Naive B cell (primary cell): Measurements from ENCODE around the gene VANGL1. TPM values are rescaled to one million over a fixed set of nuclear protein-coding genes. Genes with fewer than 3 reads are reported as not detected.

Experiments used
- ATAC-seq, 2 donors: fragments of 150-1000 bp; cut with Tn5 transposase; 2 replicates each; pipeline ENCODE4 v1.10.0; 2021; ENCODE audit warnings: low read depth in 2 of 2, mild to moderate bottlenecking in 2 of 2, moderate library complexity in 2 of 2
- DNase-seq: peaks from one replicate; pipeline ENCODE4 v3.0.0; 2022
- H3K27ac Mint-ChIP-seq, 6 donors: one replicate each; pipeline ENCODE4 v1.8.0; 2020 to 2022; ENCODE audit warnings: mild to moderate bottlenecking in 6 of 6, mixed read lengths in 6 of 6, moderate library complexity in 5 of 6, inconsistent platforms in 2 of 6
- H3K27me3 Mint-ChIP-seq, 3 donors: one replicate each; pipeline ENCODE4 v1.8.0; 2021 to 2022; ENCODE audit warnings: mixed read lengths in 3 of 3, mild to moderate bottlenecking in 1 of 3
- H3K36me3 Mint-ChIP-seq, 2 donors: one replicate each; pipeline ENCODE4 v1.8.0; 2020 to 2022; ENCODE audit warnings: mixed read lengths in 2 of 2, inconsistent platforms in 1 of 2, mild to moderate bottlenecking in 1 of 2
- H3K4me1 Mint-ChIP-seq, 3 donors: one replicate each; pipeline ENCODE4 v1.8.0; 2020 to 2022; ENCODE audit warnings: mixed read lengths in 3 of 3, inconsistent platforms in 1 of 3, mild to moderate bottlenecking in 1 of 3, moderate library complexity in 1 of 3
- H3K4me3 Mint-ChIP-seq, 8 donors: one replicate each; pipeline ENCODE4 v1.8.0; 2020 to 2022; ENCODE audit warnings: mild to moderate bottlenecking in 8 of 8, mixed read lengths in 8 of 8, moderate library complexity in 8 of 8, inconsistent platforms in 2 of 8
- H3K9me3 Mint-ChIP-seq, 7 donors: one replicate each; pipeline ENCODE4 v1.8.0; 2020 to 2022; ENCODE audit warnings: mixed read lengths in 7 of 7, mild to moderate bottlenecking in 5 of 7, inconsistent platforms in 2 of 7, moderate library complexity in 1 of 7
- polyA plus RNA-seq, 6 donors: library from polyadenylated mRNA; unstranded; fragments of 300-500 nt; fragmentation: Illumina TruSeq; gene quantifications; one replicate each; pipeline ENCODE4 v1.2.3, GENCODE V29; 2021; ENCODE audit warnings: low read depth in 6 of 6

Gene VANGL1
- polyA plus RNA-seq = under 1 TPM in 5 of 6 donors, not detected in 1; 0.09 to 0.55 (median 0.24) TPM

- Mint-ChIP-seq H3K9me3 (peaks cover 5 to 32% (median 11%) of the 10 kb centered on the region in 7 donors), H3K36me3 (peaks cover 0 to 20% of the 10 kb centered on the region in 2 donors), H3K27ac (peak within 1 kb of the TSS in 1 of 6 donors; percentile 5), H3K27me3 (peaks cover 30 to 35% (median 32%) of the 10 kb centered on the region in 3 donors), H3K4me3 (peak within 1 kb of the TSS; percentile 64 to 88 (median 80)), H3K4me1 (peaks cover 7 to 11% (median 10%) of the 10 kb centered on the region in 3 donors)
- no peak for DNase-seq
- peak; percentile 28 for ATAC-seq
Observed at GRCh38 chr1:115641762-115642167, at the start of gene VANGL1. Gene VANGL1, plus strand, starts transcription at chr1:115641970. Its CDS starts 9,444 bp downstream, at chr1:115651414.

DNA sequence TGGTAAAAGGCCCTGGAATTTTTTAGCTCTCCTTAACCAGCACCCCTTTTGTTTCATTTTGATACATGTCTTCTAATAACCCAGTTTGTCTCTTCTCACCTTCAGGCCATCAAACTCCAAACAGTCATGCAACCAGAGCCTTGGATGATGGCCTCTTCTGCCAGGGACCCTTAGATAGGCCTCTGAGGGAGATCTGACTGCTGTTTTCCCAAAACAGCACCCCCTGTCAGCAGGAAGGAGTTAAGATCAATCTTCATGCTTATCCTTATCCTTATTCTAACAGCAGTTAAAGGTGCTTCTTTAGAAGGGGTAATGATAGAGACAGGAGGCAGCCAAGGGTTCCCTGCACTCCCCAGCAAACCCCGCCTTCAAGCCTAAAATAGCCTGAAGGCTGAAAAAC lies 49.5 kb upstream of the VANGL1 start:
- no peak overlapping the region for H3K4me3 Mint-ChIP-seq

DNA sequence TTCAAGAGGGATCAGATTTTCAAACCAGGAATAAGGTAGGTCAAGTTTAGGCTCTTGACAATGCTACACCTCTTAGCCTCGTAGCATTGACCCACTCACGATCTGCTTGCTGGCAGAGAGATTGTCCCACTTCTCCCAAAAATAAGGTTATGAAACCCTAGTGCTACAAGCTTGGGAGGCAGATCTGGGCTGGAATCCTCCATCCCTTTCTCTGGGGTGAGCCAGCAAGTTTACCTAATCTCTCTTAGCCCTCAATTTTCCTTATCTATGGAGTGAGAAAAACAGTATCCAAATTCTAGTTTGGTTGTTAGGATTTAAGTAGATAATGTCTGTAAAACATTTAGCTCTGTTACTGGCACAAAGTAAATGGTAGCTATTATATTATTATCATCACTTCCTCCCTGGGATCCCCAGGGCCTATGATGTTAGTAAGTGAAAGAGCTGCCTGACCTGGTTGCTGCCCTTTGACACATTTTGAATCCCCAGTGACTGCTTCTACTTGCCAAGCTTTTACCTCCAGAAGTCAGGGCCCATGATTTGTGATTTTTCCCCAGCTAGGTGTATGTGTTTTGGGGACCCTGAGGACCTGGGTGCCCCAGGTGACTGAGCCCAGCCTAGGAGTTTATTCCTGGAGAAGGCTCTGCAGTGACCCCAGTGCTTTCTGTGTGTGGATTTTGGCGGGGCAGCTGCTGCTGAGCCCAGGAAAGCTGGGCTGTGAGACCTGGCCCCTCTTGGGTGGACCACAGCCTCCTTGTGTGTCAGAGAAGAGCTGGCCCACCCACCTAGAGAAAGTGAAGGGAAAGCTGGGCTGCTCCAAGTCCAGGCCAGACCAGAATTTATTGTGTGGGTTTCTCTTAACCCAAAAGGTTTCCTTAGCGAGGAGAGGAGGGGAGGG lies 48.2 kb upstream of the VANGL1 start:
- no peaks in the 10 kb centered on the region for H3K4me1 Mint-ChIP-seq
- H3K9me3 Mint-ChIP-seq = peaks cover 0 to 31% (median 8%) of the 10 kb centered on the region in 7 donors
- H3K27me3 Mint-ChIP-seq = peaks cover 0 to 7% (median 6%) of the 10 kb centered on the region in 3 donors
- DNase-seq = no peak
- H3K4me3 Mint-ChIP-seq = peak overlapping the region in 1 of 8 donors; percentile 3
- ATAC-seq = no peak
- no peaks in the 10 kb centered on the region for H3K36me3 Mint-ChIP-seq
- H3K27ac Mint-ChIP-seq = no peak overlapping the region

More for the DNA sequence above, 49.5 kb upstream of the VANGL1 start:
- H3K27ac Mint-ChIP-seq = no peak overlapping the region
- DNase-seq (no peak), ATAC-seq (no peak)
- no peaks in the 10 kb centered on the region for H3K4me1 Mint-ChIP-seq
- H3K27me3 Mint-ChIP-seq = peaks cover 0 to 4% (median 0%) of the 10 kb centered on the region in 3 donors
- no peaks in the 10 kb centered on the region for H3K36me3 Mint-ChIP-seq
- H3K9me3 Mint-ChIP-seq = peaks cover 0 to 41% (median 18%) of the 10 kb centered on the region in 7 donors

GRCh38 chr1:115594600-115594999 lies 47.2 kb upstream of the VANGL1 start:
- no peak for ATAC-seq
- Mint-ChIP-seq H3K27me3 (peaks cover 0 to 14% (median 10%) of the 10 kb centered on the region in 3 donors), H3K27ac (no peak overlapping the region), H3K4me1 (no peaks in the 10 kb centered on the region), H3K9me3 (peaks cover 0 to 25% (median 6%) of the 10 kb centered on the region in 7 donors), H3K36me3 (no peaks in the 10 kb centered on the region), H3K4me3 (no peak overlapping the region)
- no peak for DNase-seq

DNA sequence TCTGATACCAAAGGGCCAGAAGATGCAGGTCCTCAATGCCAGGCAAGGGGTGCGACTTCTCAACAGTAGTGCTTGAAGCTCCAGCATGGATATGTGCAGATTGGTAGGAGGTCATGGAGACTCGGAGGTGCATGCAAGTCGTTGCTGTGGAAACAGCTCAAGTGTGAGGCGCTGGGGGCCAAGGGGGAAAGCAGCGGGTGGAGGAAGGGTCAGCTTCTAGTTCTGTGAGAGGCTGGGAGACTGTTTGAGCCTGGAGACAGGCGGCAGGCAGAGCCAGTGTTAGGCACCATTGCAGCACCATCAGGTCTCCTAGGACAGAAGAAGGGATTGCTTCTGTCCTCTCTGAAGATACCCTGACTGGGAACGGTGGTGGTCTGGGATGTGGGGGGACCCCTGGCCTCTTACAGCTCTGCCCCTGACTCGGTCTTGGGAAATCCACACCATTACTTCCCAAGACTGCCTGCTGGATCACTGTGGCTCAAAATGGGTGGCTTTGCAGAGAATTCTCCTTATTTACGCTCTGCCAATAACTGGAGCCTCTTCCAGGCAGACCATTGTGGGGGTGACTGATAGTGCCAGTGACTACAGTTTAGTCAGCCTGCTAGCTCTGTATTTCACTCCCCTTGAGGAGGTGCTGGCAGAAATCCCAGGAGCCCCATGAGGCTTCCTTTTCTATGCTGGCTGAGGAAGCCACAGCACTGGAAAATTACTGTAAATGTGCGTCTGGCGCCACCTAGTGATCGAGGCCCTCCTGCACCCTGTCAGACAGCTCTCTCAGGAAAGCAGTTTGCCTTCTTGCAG lies 46.3 kb upstream of the VANGL1 start:
- Mint-ChIP-seq H3K27ac (peak overlapping the region in 1 of 6 donors; percentile 30), H3K36me3 (no peaks in the 10 kb centered on the region), H3K4me1 (no peaks in the 10 kb centered on the region), H3K27me3 (peaks cover 0 to 14% (median 10%) of the 10 kb centered on the region in 3 donors), H3K9me3 (peaks cover 0 to 18% (median 3%) of the 10 kb centered on the region in 7 donors), H3K4me3 (no peak overlapping the region)
- DNase-seq (no peak), ATAC-seq (no peak)

GRCh38 chr1:115596080-115596780 lies 45.5 kb upstream of the VANGL1 start:
- Mint-ChIP-seq H3K4me1 (no peaks in the 10 kb centered on the region), H3K27me3 (peaks cover 0 to 14% (median 10%) of the 10 kb centered on the region in 3 donors), H3K27ac (no peak overlapping the region), H3K36me3 (no peaks in the 10 kb centered on the region), H3K9me3 (peaks cover 0 to 16% (median 4%) of the 10 kb centered on the region in 7 donors), H3K4me3 (no peak overlapping the region)
- DNase-seq (no peak), ATAC-seq (no peak)

DNA sequence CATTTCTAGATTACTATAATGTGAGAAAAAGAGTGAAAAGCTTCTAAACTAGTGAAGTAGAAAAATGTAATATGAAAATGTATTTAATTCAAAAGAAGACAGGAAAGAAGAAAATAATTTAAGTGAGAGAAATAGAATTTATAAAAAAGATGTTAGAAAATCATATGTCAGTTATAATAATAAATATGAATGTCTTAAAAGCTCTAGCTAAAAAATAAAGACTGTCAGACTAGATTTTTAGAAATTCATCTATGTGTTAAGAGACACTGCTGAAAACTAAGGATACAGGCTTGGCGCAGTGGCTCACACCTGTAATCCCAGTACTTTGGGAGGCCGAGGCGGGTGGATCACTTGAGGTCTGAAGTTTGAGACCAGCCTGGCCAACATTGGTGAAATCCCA lies 37.3 kb upstream of the VANGL1 start:
- Mint-ChIP-seq H3K36me3 (no peaks in the 10 kb centered on the region), H3K27me3 (peaks cover 0 to under 1% (median 0%) of the 10 kb centered on the region in 3 donors), H3K9me3 (peaks cover 0 to 14% (median 4%) of the 10 kb centered on the region in 7 donors), H3K27ac (no peak overlapping the region), H3K4me3 (no peak overlapping the region), H3K4me1 (no peaks in the 10 kb centered on the region)
- no peak for DNase-seq
- ATAC-seq = no peak

- no peak for DNase-seq
- Mint-ChIP-seq H3K27ac (no peak overlapping the region), H3K9me3 (peaks cover 0 to 11% (median 0%) of the 10 kb centered on the region in 7 donors), H3K4me3 (no peak overlapping the region), H3K27me3 (no peaks in the 10 kb centered on the region), H3K4me1 (no peaks in the 10 kb centered on the region), H3K36me3 (no peaks in the 10 kb centered on the region)
- ATAC-seq = no peak
Observed at GRCh38 chr1:115606305-115606704, 35.5 kb upstream of the VANGL1 start.

GRCh38 chr1:115609021-115609420 lies 32.7 kb upstream of the VANGL1 start:
- DNase-seq (no peak), ATAC-seq (no peak)
- Mint-ChIP-seq H3K27ac (no peak overlapping the region), H3K4me1 (no peaks in the 10 kb centered on the region), H3K9me3 (peaks cover 0 to 9% (median 3%) of the 10 kb centered on the region in 7 donors), H3K36me3 (no peaks in the 10 kb centered on the region), H3K4me3 (no peak overlapping the region), H3K27me3 (peaks cover 8 to 13% (median 12%) of the 10 kb centered on the region in 3 donors)

- no peak overlapping the region for H3K4me3 Mint-ChIP-seq
- H3K9me3 Mint-ChIP-seq = peaks cover 2 to 10% (median 6%) of the 10 kb centered on the region in 7 donors
- no peaks in the 10 kb centered on the region for H3K36me3 Mint-ChIP-seq
- ATAC-seq (no peak), DNase-seq (no peak)
- H3K27me3 Mint-ChIP-seq = peaks cover 8 to 32% (median 21%) of the 10 kb centered on the region in 3 donors
- H3K27ac Mint-ChIP-seq = no peak overlapping the region
- no peaks in the 10 kb centered on the region for H3K4me1 Mint-ChIP-seq
Observed at GRCh38 chr1:115613767-115614166, 28.0 kb upstream of the VANGL1 start.

- Mint-ChIP-seq H3K4me1 (no peaks in the 10 kb centered on the region), H3K9me3 (peaks cover 16 to 47% (median 33%) of the 10 kb centered on the region in 7 donors), H3K36me3 (peaks cover 4 to 22% of the 10 kb centered on the region in 2 donors), H3K27me3 (peaks cover 3 to 11% (median 8%) of the 10 kb centered on the region in 3 donors), H3K27ac (no peak overlapping the region), H3K4me3 (no peak overlapping the region)
- DNase-seq (no peak), ATAC-seq (no peak)
Observed at GRCh38 chr1:115620453-115620852, 21.3 kb upstream of the VANGL1 start.

- no peak overlapping the region for H3K4me3 Mint-ChIP-seq
- ATAC-seq (no peak), DNase-seq (no peak)
- no peak overlapping the region for H3K27ac Mint-ChIP-seq
- peaks cover 3 to 10% (median 8%) of the 10 kb centered on the region in 3 donors for H3K27me3 Mint-ChIP-seq
- peaks cover 16 to 43% (median 30%) of the 10 kb centered on the region in 7 donors for H3K9me3 Mint-ChIP-seq
- H3K36me3 Mint-ChIP-seq = peaks cover 4 to 22% of the 10 kb centered on the region in 2 donors
- no peaks in the 10 kb centered on the region for H3K4me1 Mint-ChIP-seq
Observed at GRCh38 chr1:115620950-115621349, 20.8 kb upstream of the VANGL1 start.

DNA sequence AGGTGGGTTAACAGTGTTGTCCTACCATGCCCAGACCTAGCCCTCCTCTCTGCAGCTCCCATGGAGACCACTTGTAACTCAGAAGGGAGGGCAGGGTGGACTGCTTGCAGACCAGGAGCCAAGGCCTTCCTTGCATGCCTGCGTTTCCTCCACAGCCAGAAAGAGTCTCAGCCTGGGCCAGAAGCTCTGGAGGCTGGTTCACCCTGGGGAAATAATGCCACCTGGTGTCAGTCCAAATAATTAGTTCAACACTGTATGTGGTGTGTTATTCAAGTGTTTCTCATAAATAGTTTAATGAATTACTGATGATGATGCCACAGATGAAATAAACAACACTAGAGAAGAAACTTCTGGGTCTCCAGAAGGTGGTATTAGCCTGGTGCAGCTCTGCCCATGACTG lies 16.9 kb upstream of the VANGL1 start:
- no peaks in the 10 kb centered on the region for H3K4me1 Mint-ChIP-seq
- no peak overlapping the region for H3K4me3 Mint-ChIP-seq
- peaks cover 0 to 17% (median 6%) of the 10 kb centered on the region in 3 donors for H3K27me3 Mint-ChIP-seq
- no peak for ATAC-seq
- peaks cover 17 to 40% (median 31%) of the 10 kb centered on the region in 7 donors for H3K9me3 Mint-ChIP-seq
- DNase-seq = no peak
- peaks cover 4 to 27% of the 10 kb centered on the region in 2 donors for H3K36me3 Mint-ChIP-seq
- H3K27ac Mint-ChIP-seq = no peak overlapping the region
